ENCODE measurements around the gene PRTG. TPM values are rescaled to one million over a fixed set of nuclear protein-coding genes. Genes with fewer than 3 reads are reported as not detected.
A peak's percentile ranks its signal among the peaks of the same experiment; 100 is the strongest.

Gene PRTG
- total RNA-seq, 1 donor from 2014 or later = 10.5 TPM

GRCh38 chr15:55784286-55784685 is 41.3 kb upstream of the PRTG start:
- ATAC-seq (no peak), DNase-seq (no peak)
- intact Hi-C loops (cut with DNase I) = no loop called here
- H3K27me3 ChIP-seq (ENCODE audit: low read depth) = no peaks in the 10 kb centered on the region
- H3K4me3 ChIP-seq = no peak overlapping the region
- H3K4me1 ChIP-seq = no peaks in the 10 kb centered on the region
- TF ChIP-seq CTCF (IDR thresholded peaks at IDR 0.05) = no peak
- no peaks in the 10 kb centered on the region for H3K36me3 ChIP-seq
- no peak overlapping the region for H3K27ac ChIP-seq
- no peaks in the 10 kb centered on the region for H3K9me3 ChIP-seq

GRCh38 chr15:55782901-55783300 is 39.9 kb upstream of the PRTG start:
- intact Hi-C loops (cut with DNase I) = no loop called here
- no peaks in the 10 kb centered on the region for H3K4me1 ChIP-seq
- no peak overlapping the region for H3K27ac ChIP-seq
- no peaks in the 10 kb centered on the region for H3K36me3 ChIP-seq
- no peaks in the 10 kb centered on the region for H3K27me3 ChIP-seq (ENCODE audit: low read depth)
- no peak for TF ChIP-seq CTCF (IDR thresholded peaks at IDR 0.05)
- H3K9me3 ChIP-seq = no peaks in the 10 kb centered on the region
- DNase-seq = no peak
- no peak overlapping the region for H3K4me3 ChIP-seq
- ATAC-seq = no peak

- H3K9me3 ChIP-seq = no peaks in the 10 kb centered on the region
- H3K4me3 ChIP-seq = no peak overlapping the region
- TF ChIP-seq CTCF (IDR thresholded peaks at IDR 0.05) = no peak
- no peak overlapping the region for H3K27ac ChIP-seq
- H3K27me3 ChIP-seq (ENCODE audit: low read depth) = no peaks in the 10 kb centered on the region
- H3K36me3 ChIP-seq = no peaks in the 10 kb centered on the region
- no peaks in the 10 kb centered on the region for H3K4me1 ChIP-seq
- DNase-seq (no peak), ATAC-seq (no peak)
- intact Hi-C loops (cut with DNase I) = no loop called here
These were observed 37.3 kb upstream of the PRTG start for GRCh38 chr15:55780292-55780691.

GRCh38 chr15:55778932-55779331 is 36.0 kb upstream of the PRTG start:
- H3K27ac ChIP-seq = no peak overlapping the region
- intact Hi-C loops (cut with DNase I) = no loop called here
- no peak for TF ChIP-seq CTCF (IDR thresholded peaks at IDR 0.05)
- no peaks in the 10 kb centered on the region for H3K27me3 ChIP-seq (ENCODE audit: low read depth)
- H3K36me3 ChIP-seq = no peaks in the 10 kb centered on the region
- DNase-seq (no peak), ATAC-seq (no peak)
- no peak overlapping the region for H3K4me3 ChIP-seq
- H3K9me3 ChIP-seq = no peaks in the 10 kb centered on the region
- no peaks in the 10 kb centered on the region for H3K4me1 ChIP-seq

GRCh38 chr15:55775316-55775715 is 32.4 kb upstream of the PRTG start:
- intact Hi-C loops (cut with DNase I) = no loop called here
- ATAC-seq (peak; percentile 45 to 63), DNase-seq (no peak)
- Histone ChIP-seq H3K27ac (no peak overlapping the region), H3K27me3 (ENCODE audit: low read depth) (no peaks in the 10 kb centered on the region), H3K4me3 (no peak overlapping the region), H3K36me3 (no peaks in the 10 kb centered on the region), H3K4me1 (no peaks in the 10 kb centered on the region), H3K9me3 (no peaks in the 10 kb centered on the region)
- no peak for TF ChIP-seq CTCF (IDR thresholded peaks at IDR 0.05)

Data from lower lobe of right lung (tissue), 2 donors.